GM23248 (cell line): Measurements from ENCODE around the gene MCRIP2. TPM values are rescaled to one million over a fixed set of nuclear protein-coding genes. Genes with fewer than 3 reads are reported as not detected.
"Not testable (repeated sequence)": the region's sequence is repeated elsewhere in the genome, so short reads cannot be mapped to it uniquely, and the experiment has no call there.

Experiments used
- DNase-seq: peaks from one replicate; pipeline ENCODE4 v3.0.0-alpha.2; 2015
- H2AFZ ChIP-seq: fragments of 200-600 bp; sonication (generic); 2 replicates; pipeline ENCODE4 v1.6.1; 2016; ENCODE audit warnings: antibody characterized with exemption
- H3F3A ChIP-seq: fragments of 200-600 bp; sonication (generic); 2 replicates; pipeline ENCODE4 v1.6.1; 2016; ENCODE audit warnings: mild to moderate bottlenecking, antibody characterized with exemption, mixed run types; ENCODE audit not compliant: insufficient read depth
- H3K27ac ChIP-seq: fragments of 200-600 bp; sonication (generic); 2 replicates; pipeline ENCODE4 v1.5.1; 2016; ENCODE audit warnings: mild to moderate bottlenecking
- H3K27me3 ChIP-seq: fragments of 200-600 bp; sonication (generic); replicated peaks from 2 replicates; pipeline ENCODE4 v1.6.1; 2016; ENCODE audit warnings: mild to moderate bottlenecking; ENCODE audit not compliant: insufficient read depth
- H3K36me3 ChIP-seq: fragments of 200-600 bp; sonication (generic); 2 replicates; pipeline ENCODE4 v1.6.1; 2016; ENCODE audit warnings: low read depth, mild to moderate bottlenecking
- H3K4me1 ChIP-seq: fragments of 200-600 bp; sonication (generic); 2 replicates; pipeline ENCODE4 v1.6.1; 2016; ENCODE audit warnings: mild to moderate bottlenecking; ENCODE audit not compliant: insufficient read depth
- H3K4me2 ChIP-seq: fragments of 200-600 bp; sonication (generic); one replicate; pipeline ENCODE4 v1.6.1; 2016; ENCODE audit warnings: mild to moderate bottlenecking; ENCODE audit not compliant: unreplicated experiment
- H3K4me3 ChIP-seq: fragments of 200-600 bp; sonication (generic); 2 replicates; pipeline ENCODE4 v1.5.1; 2016; ENCODE audit warnings: mild to moderate bottlenecking
- H3K79me2 ChIP-seq: fragments of 200-600 bp; sonication (generic); 2 replicates; pipeline ENCODE4 v1.6.1; 2016; ENCODE audit warnings: mild to moderate bottlenecking; ENCODE audit not compliant: insufficient read depth
- H3K9ac ChIP-seq: fragments of 200-600 bp; sonication (generic); 2 replicates; pipeline ENCODE4 v1.6.1; 2016; ENCODE audit warnings: mild to moderate bottlenecking
- H3K9me2 ChIP-seq: fragments of 200-600 bp; sonication (generic); 2 replicates; pipeline ENCODE4 v1.6.1; 2016; ENCODE audit warnings: mixed run types, mild to moderate bottlenecking, moderate library complexity; ENCODE audit not compliant: insufficient read depth
- H3K9me3 ChIP-seq: fragments of 200-600 bp; sonication (generic); one replicate; pipeline ENCODE4 v1.6.1; 2017; ENCODE audit warnings: low read depth
- H4K20me1 ChIP-seq: fragments of 200-600 bp; sonication (generic); 2 replicates; pipeline ENCODE4 v1.6.0; 2016; ENCODE audit not compliant: insufficient read depth
- EZH2 ChIP-seq: fragments of 200-600 bp; sonication (generic); IDR thresholded peaks from 2 replicates; pipeline ENCODE4 v1.6.1; 2018; ENCODE audit warnings: antibody characterized with exemption, mild to moderate bottlenecking; ENCODE audit not compliant: insufficient read depth, poor library complexity, severe bottlenecking
- EZH2phosphoT487 ChIP-seq: fragments of 200-600 bp; sonication (generic); IDR thresholded peaks from 2 replicates; pipeline ENCODE4 v1.6.1; 2018; ENCODE audit warnings: antibody characterized with exemption, moderate library complexity, mild to moderate bottlenecking, low read depth; ENCODE audit not compliant: insufficient read depth
- WGBS, 2 experiments: methylation state at CpG; one replicate each; pipeline ENCODE4 v1.1.6; 2015 to 2017; ENCODE audit warnings: low lambda C conversion rate in 2 of 2, low coverage in 1 of 2; ENCODE audit errors: missing lambda C conversion rate in 2 of 2; 5-methylcytosine and 5-hydroxymethylcytosine counted together
- in situ Hi-C: fragments of 300-500 bp; cut with MboI; formaldehyde crosslinking; loops from 2 replicates; pipeline ENCODE4 v1.15.0; 2020
- polyA plus RNA-seq: library from polyadenylated mRNA; unstranded; fragments of >200 nt; fragmentation: Nextera tagmentation; extraction: Ambion mirVana; gene quantifications from 2 replicates; pipeline ENCODE4 v1.2.1, GENCODE V29; 2016
- total RNA-seq: library from RNA; depleted of rRNA; stranded (reverse); fragments of >200 nt; shearing (Covaris generic); gene quantifications from 2 replicates; pipeline ENCODE4 v1.2.3, GENCODE V29; 2014

The MCRIP2 gene
- total and polyA plus RNA-seq, 2 experiments from 2014 or later: 22.6 to 30.4 TPM

DNA sequence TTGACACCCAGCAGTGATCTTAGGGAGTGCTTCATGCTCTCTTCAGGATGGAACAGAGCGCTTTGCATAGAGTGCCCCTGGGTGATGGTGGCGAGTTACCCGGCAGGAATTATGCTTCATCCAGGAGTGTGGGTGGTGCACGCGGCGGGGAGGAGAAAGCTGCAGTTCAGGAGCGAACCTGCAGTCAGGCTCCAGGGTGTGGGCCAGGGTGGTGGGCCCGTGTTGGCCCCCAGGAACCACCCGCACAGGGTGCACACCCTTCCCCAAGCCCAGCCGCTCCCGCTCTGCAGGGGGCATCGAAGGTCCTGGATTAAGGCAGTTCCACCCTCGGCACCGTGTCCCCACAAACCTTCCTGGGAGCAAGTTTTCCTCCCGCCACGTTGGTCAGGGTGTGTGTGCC lies 47.8 kb upstream of the MCRIP2 start:
- WGBS, 2 experiments: 92 to 96% methylated on average over 15 to 16 of the region's 16 CpGs
- no peaks in the 10 kb centered on the region for H3K9me2 ChIP-seq
- no peaks in the 10 kb centered on the region for H3K4me1 ChIP-seq
- no peak overlapping the region for H2AFZ ChIP-seq
- H3K9ac ChIP-seq: no peak overlapping the region
- no peak overlapping the region for H3K4me3 ChIP-seq
- no peak for TF ChIP-seq EZH2
- TF ChIP-seq EZH2phosphoT487: no peak
- no peaks in the 10 kb centered on the region for H3K9me3 ChIP-seq
- H3K79me2 ChIP-seq: peaks cover 72% of the 10 kb centered on the region
- H3K27me3 ChIP-seq: no peaks in the 10 kb centered on the region
- in situ Hi-C loops: no loop called here
- H3F3A ChIP-seq: no peaks in the 10 kb centered on the region
- H3K27ac ChIP-seq: no peak overlapping the region
- H3K36me3 ChIP-seq: no peaks in the 10 kb centered on the region
- DNase-seq: no peak
- H3K4me2 ChIP-seq: no peak overlapping the region
- H4K20me1 ChIP-seq: no peaks in the 10 kb centered on the region

DNA sequence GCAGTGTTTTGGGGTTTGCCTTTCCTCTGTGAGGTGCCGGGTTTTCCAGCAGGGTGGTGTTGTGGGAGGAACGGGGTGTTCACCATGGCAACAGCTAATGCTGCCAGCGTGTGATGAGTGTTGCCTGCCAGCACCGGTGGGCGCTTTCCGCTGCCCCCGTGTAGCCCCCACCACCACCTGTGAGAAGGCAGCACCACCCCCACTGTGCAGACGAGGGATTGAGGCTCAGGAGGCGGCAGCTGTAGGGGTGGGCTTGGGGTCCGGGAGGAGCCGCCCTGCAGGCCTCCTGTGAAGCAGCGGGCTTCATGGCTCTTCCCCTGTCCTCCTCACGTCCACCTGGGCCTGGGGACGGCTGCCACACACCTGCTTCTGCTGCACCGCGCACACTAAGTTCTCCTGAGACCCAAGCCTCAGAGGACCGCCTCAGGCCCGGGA lies 46.5 kb upstream of the MCRIP2 start:
- Histone ChIP-seq H3K4me3 (no peak overlapping the region), H3K4me2 (no peak overlapping the region), H3K79me2 (peaks cover 71% of the 10 kb centered on the region), H3F3A (no peaks in the 10 kb centered on the region), H3K36me3 (no peaks in the 10 kb centered on the region), H3K9me3 (no peaks in the 10 kb centered on the region), H3K9ac (no peak overlapping the region), H3K27me3 (no peaks in the 10 kb centered on the region), H3K4me1 (no peaks in the 10 kb centered on the region), H3K9me2 (no peaks in the 10 kb centered on the region), H4K20me1 (no peaks in the 10 kb centered on the region), H2AFZ (no peak overlapping the region), H3K27ac (no peak overlapping the region)
- in situ Hi-C loops: no loop called here
- TF ChIP-seq EZH2phosphoT487 (no peak), EZH2 (no peak)
- WGBS, 2 experiments: 88 to 93% methylated on average over 14 to 18 of the region's 18 CpGs
- no peak for DNase-seq

DNA sequence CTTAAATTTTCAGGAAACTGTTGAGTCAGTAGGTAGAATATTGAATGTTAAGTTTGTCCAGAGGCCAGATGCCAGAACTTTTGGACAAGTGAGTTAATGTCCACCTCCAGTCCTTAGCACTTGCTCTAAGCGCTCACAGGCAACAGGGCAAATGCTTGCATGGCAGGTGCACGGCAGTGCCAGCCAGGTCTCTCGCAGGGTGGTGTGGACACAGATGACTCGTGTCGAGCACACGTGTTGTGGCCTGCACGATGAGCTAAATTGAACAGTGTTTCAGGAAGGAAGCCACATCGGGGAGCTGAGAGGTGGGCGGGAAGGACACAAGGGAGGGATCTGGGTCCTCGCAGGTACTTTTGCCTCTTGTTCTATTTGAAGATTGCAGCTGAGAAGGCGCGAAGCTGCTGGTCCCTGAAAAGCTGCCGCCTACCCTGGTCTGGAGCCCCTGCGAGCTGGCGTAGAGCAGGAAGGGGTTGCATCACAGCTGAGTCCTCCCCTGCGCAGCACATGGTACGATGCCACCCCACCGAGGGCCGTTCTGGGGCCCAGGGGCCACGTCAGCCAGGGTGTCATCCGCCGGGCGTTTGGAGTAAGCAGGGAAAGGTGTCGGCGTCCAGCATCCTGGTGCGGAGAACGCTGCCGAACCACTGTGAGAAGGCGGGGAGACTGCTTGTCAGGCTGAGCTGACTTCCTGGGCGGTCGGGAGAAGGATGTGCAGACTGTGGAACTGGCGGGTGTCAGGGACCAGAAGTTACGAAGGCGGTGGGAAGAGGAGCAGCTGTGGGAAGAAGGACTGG lies 45.5 kb upstream of the MCRIP2 start:
- Histone ChIP-seq H3K9me3 (no peaks in the 10 kb centered on the region), H3K4me3 (no peak overlapping the region), H2AFZ (no peak overlapping the region), H3K36me3 (no peaks in the 10 kb centered on the region), H3K4me1 (no peaks in the 10 kb centered on the region), H3K79me2 (peaks cover 71% of the 10 kb centered on the region), H3K27ac (no peak overlapping the region), H3K9ac (no peak overlapping the region), H3K4me2 (no peak overlapping the region), H4K20me1 (no peaks in the 10 kb centered on the region), H3F3A (no peaks in the 10 kb centered on the region), H3K27me3 (no peaks in the 10 kb centered on the region), H3K9me2 (no peaks in the 10 kb centered on the region)
- in situ Hi-C loops: no loop called here
- 96 to 97% methylated on average over 34 of the region's 34 CpGs for WGBS, 2 experiments
- DNase-seq: no peak
- TF ChIP-seq EZH2 (no peak), EZH2phosphoT487 (no peak)

DNA sequence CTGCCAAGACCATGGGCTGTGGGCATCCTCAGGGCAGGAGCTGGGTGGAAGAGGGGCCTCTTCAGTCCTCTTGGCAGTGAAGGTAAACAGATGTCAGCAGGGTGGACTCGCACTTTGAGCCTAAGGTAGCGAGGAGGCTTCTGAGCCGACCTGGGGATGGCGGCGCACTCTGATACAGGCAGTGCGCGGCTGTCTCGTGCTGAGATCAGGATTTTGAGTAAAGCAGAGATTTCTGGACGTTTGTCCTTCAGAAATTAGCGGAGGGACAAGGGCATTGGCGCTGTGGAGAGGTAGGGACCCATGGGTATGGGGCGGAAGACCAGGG lies 44.9 kb upstream of the MCRIP2 start:
- no peak for TF ChIP-seq EZH2
- no peak for TF ChIP-seq EZH2phosphoT487
- Histone ChIP-seq H3K79me2 (peaks cover 69% of the 10 kb centered on the region), H3K9me2 (no peaks in the 10 kb centered on the region), H3K4me1 (no peaks in the 10 kb centered on the region), H2AFZ (no peak overlapping the region), H3F3A (no peaks in the 10 kb centered on the region), H3K36me3 (no peaks in the 10 kb centered on the region), H3K9me3 (no peaks in the 10 kb centered on the region), H3K4me3 (no peak overlapping the region), H4K20me1 (no peaks in the 10 kb centered on the region), H3K9ac (no peak overlapping the region), H3K4me2 (no peak overlapping the region), H3K27me3 (no peaks in the 10 kb centered on the region), H3K27ac (no peak overlapping the region)
- in situ Hi-C loops: no loop called here
- no peak for DNase-seq
- WGBS, 2 experiments: 92% methylated on average over 12 of the region's 12 CpGs

DNA sequence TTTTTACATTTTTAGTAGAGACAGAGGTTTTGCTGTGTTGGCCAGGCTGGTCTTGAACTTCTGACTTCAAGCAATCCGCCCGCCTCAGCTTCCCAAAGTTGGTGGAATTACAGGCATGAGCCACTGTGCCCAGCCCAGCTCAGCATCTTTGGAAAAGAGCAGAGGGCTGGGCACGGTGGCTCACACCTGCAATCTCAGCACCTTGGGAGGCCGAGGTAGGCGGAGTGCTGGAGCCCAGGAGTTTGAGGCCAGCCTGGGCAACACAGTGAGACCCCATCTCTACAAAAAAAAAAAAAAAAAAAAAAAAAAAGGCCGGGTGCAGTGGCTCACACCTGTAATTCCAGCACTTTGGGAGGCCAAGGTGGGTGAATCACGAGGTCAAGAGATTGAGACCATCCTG lies 44.0 kb upstream of the MCRIP2 start:
- H3F3A ChIP-seq, H3K27me3 ChIP-seq, H4K20me1 ChIP-seq, H3K4me2 ChIP-seq, H3K36me3 ChIP-seq, H3K9me2 ChIP-seq, H3K9me3 ChIP-seq, in situ Hi-C loops, H3K4me1 ChIP-seq, H3K9ac ChIP-seq, DNase-seq, H3K4me3 ChIP-seq, H3K27ac ChIP-seq, H2AFZ ChIP-seq: not testable (repeated sequence)
- 97 to 100% methylated on average over 5 to 7 of the region's 7 CpGs for WGBS, 2 experiments
- H3K79me2 ChIP-seq: peaks cover 70% of the 10 kb centered on the region
